ENCODE results near the gene NUMB.

DNA sequence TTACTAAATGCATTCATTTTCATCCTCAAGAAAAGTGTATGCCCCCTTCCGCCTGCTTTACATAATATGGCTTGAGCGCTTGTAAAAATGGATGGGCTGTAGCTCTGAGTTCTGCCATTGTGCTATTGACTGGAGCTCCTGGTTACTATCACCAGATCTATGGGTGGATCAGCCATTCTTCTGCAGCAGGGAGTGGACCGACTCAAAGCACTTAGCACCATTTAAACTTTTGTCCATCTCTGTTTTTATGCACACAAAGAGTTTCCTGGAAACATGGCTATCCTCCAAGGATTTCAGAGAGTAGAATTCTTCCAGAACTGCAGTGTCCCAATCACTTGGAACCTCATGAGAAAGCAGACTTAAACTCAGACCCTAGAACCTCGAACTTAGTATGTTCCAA is 4.5 kb upstream of the NUMB start:
- no peak for TF ChIP-seq POLR2AphosphoS5 (IDR thresholded peaks at IDR 0.05; ENCODE audit: low read depth, low read length)
- no peak for TF ChIP-seq TAF1 (IDR thresholded peaks at IDR 0.05; ENCODE audit: borderline replicate concordance, insufficient read depth, low read length)
- TF ChIP-seq, protein P1, sequence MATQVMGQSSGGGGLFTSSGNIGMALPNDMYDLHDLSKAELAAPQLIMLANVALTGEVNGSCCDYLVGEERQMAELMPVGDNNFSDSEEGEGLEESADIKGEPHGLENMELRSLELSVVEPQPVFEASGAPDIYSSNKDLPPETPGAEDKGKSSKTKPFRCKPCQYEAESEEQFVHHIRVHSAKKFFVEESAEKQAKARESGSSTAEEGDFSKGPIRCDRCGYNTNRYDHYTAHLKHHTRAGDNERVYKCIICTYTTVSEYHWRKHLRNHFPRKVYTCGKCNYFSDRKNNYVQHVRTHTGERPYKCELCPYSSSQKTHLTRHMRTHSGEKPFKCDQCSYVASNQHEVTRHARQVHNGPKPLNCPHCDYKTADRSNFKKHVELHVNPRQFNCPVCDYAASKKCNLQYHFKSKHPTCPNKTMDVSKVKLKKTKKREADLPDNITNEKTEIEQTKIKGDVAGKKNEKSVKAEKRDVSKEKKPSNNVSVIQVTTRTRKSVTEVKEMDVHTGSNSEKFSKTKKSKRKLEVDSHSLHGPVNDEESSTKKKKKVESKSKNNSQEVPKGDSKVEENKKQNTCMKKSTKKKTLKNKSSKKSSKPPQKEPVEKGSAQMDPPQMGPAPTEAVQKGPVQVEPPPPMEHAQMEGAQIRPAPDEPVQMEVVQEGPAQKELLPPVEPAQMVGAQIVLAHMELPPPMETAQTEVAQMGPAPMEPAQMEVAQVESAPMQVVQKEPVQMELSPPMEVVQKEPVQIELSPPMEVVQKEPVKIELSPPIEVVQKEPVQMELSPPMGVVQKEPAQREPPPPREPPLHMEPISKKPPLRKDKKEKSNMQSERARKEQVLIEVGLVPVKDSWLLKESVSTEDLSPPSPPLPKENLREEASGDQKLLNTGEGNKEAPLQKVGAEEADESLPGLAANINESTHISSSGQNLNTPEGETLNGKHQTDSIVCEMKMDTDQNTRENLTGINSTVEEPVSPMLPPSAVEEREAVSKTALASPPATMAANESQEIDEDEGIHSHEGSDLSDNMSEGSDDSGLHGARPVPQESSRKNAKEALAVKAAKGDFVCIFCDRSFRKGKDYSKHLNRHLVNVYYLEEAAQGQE (IDR thresholded peaks at IDR 0.05; ENCODE audit: insufficient read depth in 1 of 2, low read depth in 2 of 2, low read length in 2 of 2) = no peak
- no peak for TF ChIP-seq FOXP2 (optimal IDR thresholded peaks at IDR 0.05; ENCODE audit: borderline replicate concordance, extremely low read depth, extremely low read length, insufficient read depth)
- no peak for TF ChIP-seq SIN3A (IDR thresholded peaks at IDR 0.05; ENCODE audit: borderline replicate concordance, insufficient read depth, low read length)

Data from PFSK-1 (cell line).